ENCODE data around the gene RFX4. TPM values are rescaled to one million over a fixed set of nuclear protein-coding genes. Genes with fewer than 3 reads are reported as not detected.
A peak's percentile ranks its signal among the peaks of the same experiment; 100 is the strongest.

RFX4 gene
- total RNA-seq, 2 experiments from 2014 or later: not detected

GRCh38 chr12:106758349-106759110, 175.7 kb downstream of the RFX4 start:
- POLR2A ChIA-PET: interaction anchor here (0.5 to 2.4 kb wide), 4 partner anchors 12 to 89 kb away, joined by 3 to 12 read pairs (median 4); no protein-coding TSS in a partner anchor
- H3K9me3 ChIP-seq (ENCODE audit: low read length): no peaks in the 10 kb centered on the region
- H3K4me2 ChIP-seq (ENCODE audit: low read length): no peak overlapping the region
- no peak for TF ChIP-seq CTCF (conservative IDR thresholded peaks at IDR 0.05; ENCODE audit: low read length)
- TF ChIP-seq EZH2phosphoT487 (IDR thresholded peaks at IDR 0.05; ENCODE audit: borderline replicate concordance, low read depth, low read length): no peak
- no peak overlapping the region for H2AFZ ChIP-seq (ENCODE audit: low read length)
- H3K27ac ChIP-seq (ENCODE audit: low read depth, low read length, poor library complexity, severe bottlenecking): no peak overlapping the region
- no peaks in the 10 kb centered on the region for H4K20me1 ChIP-seq (ENCODE audit: insufficient read depth, low read length)
- no peaks in the 10 kb centered on the region for H3K79me2 ChIP-seq (ENCODE audit: insufficient read depth, low read depth, low read length)
- intact Hi-C loops (cut with micrococcal nuclease; ENCODE audit: unreplicated experiment): no loop called here
- BruUV-seq (replicated peaks): no TSS peak
- H3K36me3 ChIP-seq (ENCODE audit: insufficient read depth, low read length): no peaks in the 10 kb centered on the region
- H3K9me2 ChIP-seq (ENCODE audit: insufficient read depth, low read length): no peaks in the 10 kb centered on the region
- no peak for DNase-seq (ENCODE audit: low spot score)
- H3K4me3 ChIP-seq (ENCODE audit: low read depth, low read length, poor library complexity, severe bottlenecking): no peak overlapping the region
- H3K4me1 ChIP-seq (ENCODE audit: insufficient read depth, low read length, poor library complexity, severe bottlenecking): peaks cover 48% of the 10 kb centered on the region
- CTCF ChIA-PET (ENCODE audit: unreplicated experiment): interaction anchor here (0.7 kb wide), 1 partner anchor 432 kb away, joined by 3 read pairs; no protein-coding TSS in a partner anchor

- Histone ChIP-seq H3K36me3 (ENCODE audit: insufficient read depth, low read length) (no peaks in the 10 kb centered on the region), H3K4me2 (ENCODE audit: low read length) (peak overlapping the region; percentile 87), H3K79me2 (ENCODE audit: insufficient read depth, low read depth, low read length) (no peaks in the 10 kb centered on the region), H3K4me1 (ENCODE audit: insufficient read depth, low read length, poor library complexity, severe bottlenecking) (peaks cover 37% of the 10 kb centered on the region), H3K9me3 (ENCODE audit: low read length) (no peaks in the 10 kb centered on the region), H3K9me2 (ENCODE audit: insufficient read depth, low read length) (no peaks in the 10 kb centered on the region), H2AFZ (ENCODE audit: low read length) (peak overlapping the region; percentile 77), H4K20me1 (ENCODE audit: insufficient read depth, low read length) (no peaks in the 10 kb centered on the region), H3K27ac (ENCODE audit: low read depth, low read length, poor library complexity, severe bottlenecking) (peak overlapping the region; percentile 64), H3K4me3 (ENCODE audit: low read depth, low read length, poor library complexity, severe bottlenecking) (peak overlapping the region; percentile 59)
- DNase-seq (ENCODE audit: low spot score): no peak
- intact Hi-C loops (cut with micrococcal nuclease; ENCODE audit: unreplicated experiment): loop anchor here (1.0 to 5.0 kb wide), 2 partner anchors 15 to 198 kb away; partner anchors contain the start of genes RIC8B and TMEM263
- POLR2A ChIA-PET: interaction anchor here (0.7 to 2.4 kb wide), 7 partner anchors 12 to 403 kb away, joined by 3 to 12 read pairs (median 3); partner anchors contain the start of gene POLR3B
- BruUV-seq (replicated peaks): no TSS peak
- CTCF ChIA-PET (ENCODE audit: unreplicated experiment): interaction anchor here (0.5 to 1.1 kb wide), 2 partner anchors 11 to 196 kb away, joined by 4 to 9 read pairs; no protein-coding TSS in a partner anchor
- TF ChIP-seq EZH2phosphoT487 (IDR thresholded peaks at IDR 0.05; ENCODE audit: borderline replicate concordance, low read depth, low read length): no peak
- TF ChIP-seq CTCF (conservative IDR thresholded peaks at IDR 0.05; ENCODE audit: low read length): no peak
Observed at GRCh38 chr12:106759526-106760183, 176.9 kb downstream of the RFX4 start.
